GM21723 (cell line): ENCODE measurements around the gene AFF1.

Source experiments
- ATAC-seq: cut with Tn5 transposase; IDR thresholded peaks from one replicate; pipeline ENCODE4 v1.9.1; 2021; ENCODE audit warnings: mild to moderate bottlenecking, moderate library complexity; ENCODE audit not compliant: unreplicated experiment

Gene AFF1

GRCh38 chr4:86921608-86922252 is 13.1 kb upstream of the AFF1 start:
- ATAC-seq, result no peak

DNA sequence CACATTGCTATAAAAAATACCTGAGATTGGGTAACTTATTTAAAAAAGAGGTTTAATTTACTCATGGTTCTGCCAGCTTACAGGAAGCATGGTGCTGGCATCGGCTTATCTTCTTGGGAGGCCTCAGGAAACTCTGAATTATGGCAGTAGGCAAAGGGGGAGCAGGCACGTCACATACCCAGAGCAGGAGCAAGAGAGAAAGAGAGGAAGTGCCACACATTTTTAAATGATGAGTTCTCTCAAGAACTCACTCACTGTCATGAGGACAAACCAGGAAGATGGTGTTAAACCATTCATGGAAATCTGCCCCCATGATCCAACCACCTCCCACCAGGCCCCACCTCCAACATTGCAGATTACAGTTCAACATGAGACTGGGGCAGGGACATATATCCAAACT is 10.0 kb upstream of the AFF1 start:
- ATAC-seq, result no peak

DNA sequence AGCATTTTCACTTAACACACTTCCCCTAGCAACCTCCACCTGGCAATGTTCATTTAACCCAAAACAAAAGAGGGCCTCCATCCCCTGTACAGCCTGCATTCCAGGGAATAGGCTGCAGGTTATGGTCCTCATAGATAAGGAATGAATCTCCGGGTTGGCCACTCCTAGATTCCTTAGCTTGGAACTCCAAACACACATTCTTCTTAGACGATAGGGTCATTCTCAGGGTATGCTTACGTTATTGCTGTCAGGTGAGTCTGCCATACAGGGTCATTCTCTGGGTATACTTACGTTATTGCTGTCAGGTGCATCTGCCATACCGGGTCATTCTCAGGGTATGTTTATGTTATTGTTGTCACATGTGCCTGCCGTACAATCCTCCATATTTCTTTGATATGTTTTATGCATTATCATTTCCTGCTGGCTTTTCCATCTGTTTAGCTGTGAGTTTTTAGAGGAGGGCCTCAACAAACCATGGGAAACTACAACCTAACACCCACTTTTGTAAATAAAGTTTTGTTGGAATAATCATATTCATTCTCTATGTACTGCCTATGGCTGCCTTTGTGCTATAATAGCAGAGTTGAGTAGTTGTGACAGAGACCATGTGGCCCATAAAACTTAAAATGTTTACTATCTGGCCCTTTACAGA is 8.2 kb upstream of the AFF1 start:
- no peak for ATAC-seq

GRCh38 chr4:86927843-86928395 is 6.9 kb upstream of the AFF1 start:
- ATAC-seq, result no peak

DNA sequence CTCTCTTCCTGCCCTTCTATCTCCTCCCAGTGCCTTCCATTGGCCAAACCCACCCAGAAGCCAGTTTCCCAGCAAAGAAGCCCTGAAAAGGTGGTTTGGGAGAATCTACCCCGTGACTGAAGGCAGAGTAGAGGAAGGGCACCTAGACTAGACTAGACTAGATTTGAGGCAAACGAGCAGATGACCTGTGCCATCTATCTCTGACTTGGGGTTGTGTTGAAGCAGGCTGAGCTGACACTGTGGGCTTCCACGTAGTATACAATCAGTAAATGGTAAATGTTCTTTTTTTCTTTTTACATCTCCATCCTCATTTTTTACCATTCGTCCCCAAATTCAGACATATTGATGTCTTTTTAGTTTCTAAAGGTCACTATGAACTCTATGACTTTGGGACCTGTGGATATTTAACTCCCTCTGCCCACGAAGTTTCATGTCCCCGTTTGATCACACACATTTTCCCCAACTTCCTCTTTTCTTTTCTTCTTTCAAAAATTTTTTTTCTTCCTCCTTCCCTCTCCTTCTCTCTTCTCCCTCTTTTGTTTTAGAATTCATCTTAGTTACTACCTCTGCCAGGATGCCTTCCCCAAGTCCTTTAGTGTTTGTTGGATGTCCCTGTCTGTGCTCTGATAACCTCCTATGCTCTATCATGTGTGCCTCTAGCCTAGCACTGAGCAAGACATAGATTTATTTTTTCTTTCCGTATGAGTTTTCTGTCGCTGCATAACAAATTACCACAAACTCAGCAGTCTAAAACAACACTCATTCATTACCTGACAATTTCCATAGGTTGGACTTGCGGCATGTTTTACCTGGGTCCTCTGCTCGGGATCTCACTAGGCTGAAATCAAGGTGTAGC is 6.2 kb upstream of the AFF1 start:
- no peak for ATAC-seq

- no peak for ATAC-seq
Measured at GRCh38 chr4:86934147-86934770, 552 bp upstream of the AFF1 start.

GRCh38 chr4:86935566-86935852 is 698 bp downstream of the AFF1 start:
- ATAC-seq, result peak; percentile 0

GRCh38 chr4:86935853-86936733 is 1.3 kb downstream of the AFF1 start:
- peak; percentile 40 for ATAC-seq

DNA sequence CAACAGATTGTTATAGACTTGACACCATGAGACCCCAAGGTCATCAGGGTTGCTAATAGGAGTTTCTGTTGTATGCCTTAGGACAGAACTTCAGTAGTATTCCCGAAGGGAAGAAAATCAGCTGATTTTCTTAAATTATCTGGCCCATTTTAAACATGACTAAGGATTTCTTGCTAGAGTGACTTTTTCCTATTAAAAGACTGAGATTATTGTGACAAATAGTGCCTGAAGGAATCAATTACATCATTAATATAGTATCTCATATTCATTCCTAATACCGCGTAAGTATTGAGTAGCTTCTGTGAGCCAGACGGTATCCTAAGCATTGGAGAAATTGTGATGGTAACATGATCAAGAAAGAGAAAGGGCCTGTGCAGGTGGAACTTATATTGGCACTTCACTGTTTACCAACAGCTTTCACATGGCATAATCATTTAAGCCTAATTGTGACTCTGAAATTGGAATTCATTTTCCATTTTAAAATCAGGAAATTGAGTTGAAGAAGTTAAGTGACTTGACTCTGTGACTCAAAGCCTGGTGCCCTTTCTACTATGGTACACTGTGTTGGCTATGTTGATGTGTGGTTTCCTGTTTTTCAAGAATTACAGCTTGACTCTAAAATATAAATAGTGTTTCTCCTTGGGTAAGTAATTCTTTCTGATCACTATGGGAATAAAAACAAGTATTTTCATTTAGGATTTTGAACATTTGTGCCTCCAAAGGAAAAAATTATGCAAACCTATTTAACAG is 4.1 kb downstream of the AFF1 start:
- ATAC-seq, result no peak

GRCh38 chr4:86939729-86940575 is 5.1 kb downstream of the AFF1 start:
- peak; percentile 60 for ATAC-seq

DNA sequence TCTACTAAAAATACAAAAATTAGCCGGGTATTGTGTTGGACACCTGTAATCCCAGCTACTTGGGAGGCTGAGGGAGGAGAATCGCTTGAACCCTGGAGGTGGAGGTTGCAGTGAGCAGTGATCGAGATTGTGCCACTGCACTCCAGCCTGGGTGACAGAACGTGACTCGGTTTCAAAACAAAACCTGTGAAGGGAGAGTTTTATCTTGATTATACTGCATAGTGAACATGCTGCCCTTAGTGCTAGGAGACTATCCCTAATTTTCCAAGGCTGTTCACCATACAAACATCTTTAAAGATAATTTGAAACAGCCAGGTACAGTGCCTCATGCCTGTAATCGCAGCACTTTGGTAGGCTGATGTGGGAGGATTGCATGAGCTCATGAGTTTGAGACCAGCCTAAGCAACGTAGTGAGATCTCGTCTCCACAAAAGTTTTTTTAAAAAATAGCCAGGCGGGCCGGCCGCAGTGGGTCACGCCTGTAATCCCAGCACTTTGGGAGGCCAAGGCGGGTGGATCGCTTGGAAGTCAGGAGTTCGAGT is 6.2 kb downstream of the AFF1 start:
- ATAC-seq, result no peak

- ATAC-seq, result no peak
Measured at GRCh38 chr4:86942185-86942666, 7.4 kb downstream of the AFF1 start.

DNA sequence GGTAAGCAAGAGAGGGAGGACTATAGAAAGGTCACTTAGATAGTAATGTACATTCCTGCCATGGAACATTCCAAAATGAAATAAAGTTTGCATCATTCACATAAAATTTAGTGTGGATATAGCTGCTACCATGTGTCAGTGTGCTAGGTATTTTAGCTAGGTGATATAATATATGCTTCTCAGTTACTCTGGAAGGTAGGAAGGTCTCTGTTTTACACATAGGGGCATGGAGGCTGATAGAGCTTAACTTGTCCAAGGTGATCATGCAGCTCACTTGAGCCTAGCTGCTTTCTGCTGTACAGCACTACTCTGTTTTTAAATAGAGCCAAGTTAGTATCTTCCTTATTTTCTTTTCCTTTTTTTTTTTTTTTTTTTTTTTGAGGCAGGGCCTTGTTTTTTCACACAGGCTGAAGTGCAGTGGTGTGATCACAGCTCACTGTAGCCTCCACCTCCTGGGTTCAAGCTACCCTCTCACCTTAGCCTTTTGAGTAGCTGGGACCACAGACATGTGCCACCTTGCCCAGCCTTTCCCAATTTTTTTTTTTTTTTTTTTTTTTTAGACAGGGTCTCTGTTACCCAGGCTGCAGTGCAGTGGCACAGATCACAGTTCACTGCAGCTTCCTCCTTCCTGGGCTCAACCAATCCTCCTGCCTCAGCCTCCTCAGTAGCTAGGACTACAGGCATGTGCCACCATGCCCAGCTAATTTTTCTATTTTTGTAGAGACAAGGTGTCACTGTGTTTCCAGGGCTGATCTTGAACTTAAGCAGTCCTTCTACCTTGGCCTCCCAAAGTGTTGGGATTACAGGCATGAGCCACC is 10.4 kb downstream of the AFF1 start:
- ATAC-seq, result no peak

DNA sequence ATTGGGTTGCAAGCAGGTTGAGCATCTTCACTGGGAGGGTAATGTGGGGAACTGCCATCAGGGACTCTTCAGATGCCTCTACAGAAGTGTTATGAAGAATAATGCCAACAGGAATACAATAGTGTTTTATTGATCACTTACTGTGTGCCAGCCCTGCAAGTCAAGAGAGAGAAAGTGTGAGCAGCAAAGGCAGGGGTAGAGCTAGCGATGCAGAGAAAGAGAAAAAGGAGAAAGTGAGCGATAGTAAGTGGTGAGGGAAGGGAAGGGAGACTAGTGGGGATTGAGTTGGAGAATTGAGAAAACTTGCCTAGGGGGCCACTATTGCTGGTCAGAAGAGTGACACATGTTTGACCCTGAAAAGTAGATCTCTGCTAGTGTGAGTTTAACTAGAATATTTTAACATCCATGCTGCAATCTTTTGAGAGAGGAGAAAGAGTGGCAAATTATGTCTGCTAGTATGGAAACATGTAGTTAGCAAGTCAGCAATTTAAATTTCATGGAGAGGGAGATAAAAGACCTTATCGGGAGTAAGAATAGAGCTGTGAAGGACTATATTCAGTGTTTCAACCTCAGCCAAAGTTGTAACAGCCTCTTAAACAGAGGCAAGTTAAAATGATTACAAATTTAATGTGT is 12.2 kb downstream of the AFF1 start:
- ATAC-seq, result peak; percentile 8

GRCh38 chr4:86947501-86948120 is 12.8 kb downstream of the AFF1 start:
- ATAC-seq, result peak; percentile 55

- ATAC-seq, result no peak
Measured at GRCh38 chr4:86948276-86948675, 13.5 kb downstream of the AFF1 start.
